Rectal smooth muscle tissue (tissue), 1 donor: ENCODE data around the gene CTNNBL1.
"Not testable (repeated sequence)": the region's sequence is repeated elsewhere in the genome, so short reads cannot be mapped to it uniquely, and the experiment has no call there.

Source experiments
- H3K27ac ChIP-seq: one replicate; pipeline ENCODE4 v1.7.0; 2013; ENCODE audit warnings: low read depth, low read length, inconsistent platforms
- H3K27me3 ChIP-seq: one replicate; pipeline ENCODE4 v1.7.0; 2013; ENCODE audit warnings: low read length; ENCODE audit not compliant: control insufficient read depth, insufficient read depth
- H3K36me3 ChIP-seq: one replicate; pipeline ENCODE4 v1.7.0; 2013; ENCODE audit warnings: low read length; ENCODE audit not compliant: control insufficient read depth, insufficient read depth
- H3K4me1 ChIP-seq: one replicate; pipeline ENCODE4 v1.7.0; 2013; ENCODE audit warnings: low read length; ENCODE audit not compliant: control insufficient read depth, insufficient read depth
- H3K4me3 ChIP-seq: one replicate; pipeline ENCODE4 v1.7.0; 2013; ENCODE audit warnings: low read length
- H3K9ac ChIP-seq: one replicate; pipeline ENCODE4 v1.7.0; 2013; ENCODE audit warnings: low read length

Gene CTNNBL1

GRCh38 chr20:37686762-37687477, 6.9 kb upstream of the CTNNBL1 start:
- Histone ChIP-seq H3K4me1 (no peaks in the 10 kb centered on the region), H3K27ac (no peak overlapping the region), H3K9ac (no peak overlapping the region), H3K27me3 (peaks cover 4% of the 10 kb centered on the region), H3K4me3 (no peak overlapping the region), H3K36me3 (no peaks in the 10 kb centered on the region)

- Histone ChIP-seq H3K27me3 (peaks cover 3% of the 10 kb centered on the region), H3K27ac (no peak overlapping the region), H3K4me3 (no peak overlapping the region), H3K36me3 (no peaks in the 10 kb centered on the region), H3K9ac (no peak overlapping the region), H3K4me1 (no peaks in the 10 kb centered on the region)
Measured at GRCh38 chr20:37687478-37687805, 6.4 kb upstream of the CTNNBL1 start.

- Histone ChIP-seq H3K9ac (no peak overlapping the region), H3K27ac (no peak overlapping the region), H3K36me3 (no peaks in the 10 kb centered on the region), H3K27me3 (no peaks in the 10 kb centered on the region), H3K4me1 (no peaks in the 10 kb centered on the region), H3K4me3 (no peak overlapping the region)
Measured at GRCh38 chr20:37688093-37688492, 5.7 kb upstream of the CTNNBL1 start.

DNA sequence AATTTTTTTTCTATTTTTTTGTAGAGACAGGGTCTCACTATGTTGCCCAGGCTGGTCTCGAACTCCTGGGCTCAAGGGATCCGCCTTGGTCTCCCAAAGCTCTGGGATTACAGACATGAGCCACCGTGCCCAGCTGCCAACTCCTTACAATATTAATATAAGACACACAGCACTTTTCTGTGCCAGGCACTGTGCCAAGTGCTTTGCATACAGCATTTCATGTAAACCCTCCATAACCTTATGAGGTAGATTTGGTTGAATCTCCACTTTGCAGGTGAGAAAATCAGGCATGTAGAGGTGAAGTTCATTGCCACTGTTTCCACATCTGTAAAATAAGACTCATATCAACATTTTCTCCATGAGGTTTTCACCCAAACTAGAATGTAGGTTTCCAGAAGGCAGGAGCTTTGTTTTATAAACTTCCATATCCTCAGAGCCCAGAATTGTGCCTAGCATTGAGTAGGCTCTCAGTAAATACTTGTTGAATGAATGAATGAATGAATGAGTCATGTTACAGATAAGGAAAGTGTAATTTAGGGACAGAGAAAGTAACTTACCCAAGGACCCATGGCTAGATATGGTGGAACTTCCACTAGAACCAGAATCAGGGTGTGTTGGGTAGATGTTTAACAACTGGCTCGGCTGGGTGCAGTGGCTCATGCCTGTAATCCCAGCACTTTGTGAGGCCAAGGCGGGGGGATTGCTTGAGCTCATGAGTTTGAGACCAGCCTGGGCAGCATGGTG, 3.0 kb upstream of the CTNNBL1 start:
- no peak overlapping the region for H3K4me3 ChIP-seq
- H3K4me1 ChIP-seq: peaks cover 6% of the 10 kb centered on the region
- H3K27me3 ChIP-seq: no peaks in the 10 kb centered on the region
- no peak overlapping the region for H3K9ac ChIP-seq
- no peak overlapping the region for H3K27ac ChIP-seq
- H3K36me3 ChIP-seq: no peaks in the 10 kb centered on the region

GRCh38 chr20:37692459-37693166, 1.2 kb upstream of the CTNNBL1 start:
- no peaks in the 10 kb centered on the region for H3K27me3 ChIP-seq
- no peaks in the 10 kb centered on the region for H3K36me3 ChIP-seq
- no peak overlapping the region for H3K9ac ChIP-seq
- H3K27ac ChIP-seq: no peak overlapping the region
- peaks cover 6% of the 10 kb centered on the region for H3K4me1 ChIP-seq
- H3K4me3 ChIP-seq: no peak overlapping the region

- Histone ChIP-seq H3K27ac (no peak overlapping the region), H3K27me3 (no peaks in the 10 kb centered on the region), H3K9ac (no peak overlapping the region), H3K4me1 (peaks cover 6% of the 10 kb centered on the region), H3K4me3 (peak overlapping the region; percentile 75), H3K36me3 (no peaks in the 10 kb centered on the region)
Measured at GRCh38 chr20:37693242-37693634, 592 bp upstream of the CTNNBL1 start.

GRCh38 chr20:37695684-37696342, 2.0 kb downstream of the CTNNBL1 start:
- H3K9ac ChIP-seq: no peak overlapping the region
- H3K36me3 ChIP-seq: no peaks in the 10 kb centered on the region
- peaks cover 9% of the 10 kb centered on the region for H3K4me1 ChIP-seq
- H3K4me3 ChIP-seq: no peak overlapping the region
- H3K27me3 ChIP-seq: no peaks in the 10 kb centered on the region
- H3K27ac ChIP-seq: no peak overlapping the region

DNA sequence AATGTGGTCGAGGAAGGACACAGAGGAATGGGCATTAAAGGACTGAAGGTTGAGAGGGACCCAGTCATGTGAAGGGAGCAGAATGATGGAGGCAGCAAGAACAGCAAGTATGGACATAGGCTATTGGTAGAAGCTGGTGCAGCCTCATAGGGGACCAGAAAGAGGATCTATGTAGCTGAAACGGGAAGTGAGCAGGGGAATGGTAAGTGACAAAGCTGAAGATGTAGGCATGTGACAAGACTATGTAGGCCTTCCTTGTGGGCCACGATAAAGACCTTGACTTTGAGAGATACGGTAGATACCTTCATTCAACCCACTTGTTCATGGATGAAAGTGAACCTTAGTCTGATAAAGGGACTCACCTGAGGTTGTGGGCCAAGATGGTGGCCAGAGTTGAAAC, 3.5 kb downstream of the CTNNBL1 start:
- Histone ChIP-seq H3K4me1 (peaks cover 9% of the 10 kb centered on the region), H3K4me3 (no peak overlapping the region), H3K9ac (no peak overlapping the region), H3K36me3 (no peaks in the 10 kb centered on the region), H3K27me3 (no peaks in the 10 kb centered on the region), H3K27ac (no peak overlapping the region)

DNA sequence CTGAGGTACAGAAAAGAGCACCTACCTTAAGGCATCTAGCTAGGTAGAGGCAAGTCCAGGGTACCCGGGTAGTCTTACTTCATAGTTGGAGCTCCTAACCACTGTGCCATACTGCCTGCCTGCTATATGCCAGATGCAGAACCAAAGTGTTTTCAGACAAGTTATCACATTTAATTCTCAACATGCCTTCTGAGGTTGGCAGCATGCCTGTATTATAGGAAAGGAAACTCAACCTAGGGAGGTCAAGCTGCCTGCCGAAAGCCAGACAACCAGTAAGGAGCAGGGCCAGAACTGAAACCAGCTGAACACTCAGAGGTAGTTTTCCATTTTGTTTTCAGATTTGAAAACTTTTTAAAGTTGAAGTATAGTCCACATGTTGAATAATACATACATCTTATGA, 5.4 kb downstream of the CTNNBL1 start:
- Histone ChIP-seq H3K27me3 (no peaks in the 10 kb centered on the region), H3K4me1 (peaks cover 9% of the 10 kb centered on the region), H3K9ac (no peak overlapping the region), H3K27ac (no peak overlapping the region), H3K36me3 (no peaks in the 10 kb centered on the region), H3K4me3 (no peak overlapping the region)

DNA sequence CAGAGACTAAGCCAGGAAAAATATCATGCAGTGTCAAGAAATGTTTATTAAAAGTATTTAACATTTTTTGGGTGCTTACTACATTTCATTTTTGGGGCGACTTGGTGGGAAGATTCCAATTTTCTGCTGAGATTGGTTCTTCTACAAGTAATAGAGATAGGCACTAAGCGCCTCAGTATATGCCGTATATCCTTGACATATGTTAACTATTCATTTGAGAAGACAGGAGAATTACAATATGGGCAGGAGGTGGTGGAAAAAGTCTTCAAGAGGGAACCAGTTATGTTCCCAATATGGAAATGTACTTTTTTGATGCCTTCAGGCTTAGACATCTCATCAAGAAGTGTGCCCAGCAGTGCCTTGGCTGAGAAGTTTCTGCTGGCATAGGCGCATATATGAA, 6.5 kb downstream of the CTNNBL1 start:
- no peaks in the 10 kb centered on the region for H3K27me3 ChIP-seq
- no peak overlapping the region for H3K9ac ChIP-seq
- H3K36me3 ChIP-seq: no peaks in the 10 kb centered on the region
- H3K27ac ChIP-seq: no peak overlapping the region
- H3K4me1 ChIP-seq: peaks cover 3% of the 10 kb centered on the region
- no peak overlapping the region for H3K4me3 ChIP-seq

- H3K4me1 ChIP-seq, H3K4me3 ChIP-seq: not testable (repeated sequence)
Measured at GRCh38 chr20:37701676-37702075, 7.8 kb downstream of the CTNNBL1 start.

DNA sequence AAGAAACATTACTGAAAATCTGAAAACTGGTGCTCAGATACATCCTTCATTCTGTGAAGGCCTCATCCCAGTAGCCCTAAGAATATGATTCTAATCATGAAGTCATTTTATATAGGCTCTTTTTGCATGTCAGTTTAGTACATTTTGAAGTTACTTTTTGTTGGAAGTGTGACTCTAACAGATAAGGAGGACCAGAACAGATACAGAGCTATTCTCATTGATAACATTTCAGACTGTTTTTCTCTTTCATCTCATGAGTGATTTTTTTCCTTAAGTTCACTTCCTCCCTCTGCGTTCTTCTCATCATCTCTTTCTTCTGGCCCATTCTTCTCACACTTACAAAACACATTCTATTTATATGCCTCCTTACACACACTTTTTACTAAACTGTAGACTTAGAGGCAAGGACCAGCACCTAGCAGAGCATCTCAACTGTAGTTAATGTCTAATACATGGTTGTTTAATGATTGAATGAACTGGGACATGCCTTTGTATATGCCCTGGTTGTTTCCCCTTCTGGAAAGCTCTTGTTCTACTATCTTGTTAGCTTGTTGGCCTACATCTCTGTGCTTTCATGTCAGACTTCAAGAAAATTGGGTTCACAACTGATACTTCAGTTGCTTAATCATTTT, 8.7 kb downstream of the CTNNBL1 start:
- Histone ChIP-seq H3K36me3 (no peaks in the 10 kb centered on the region), H3K27ac (no peak overlapping the region), H3K4me3 (no peak overlapping the region), H3K4me1 (peaks cover 3% of the 10 kb centered on the region), H3K27me3 (no peaks in the 10 kb centered on the region), H3K9ac (no peak overlapping the region)

More at GRCh38 chr20:37701676-37702075, 7.8 kb downstream of the CTNNBL1 start:
- not testable (repeated sequence) for H3K36me3 ChIP-seq, H3K27ac ChIP-seq, H3K9ac ChIP-seq, H3K27me3 ChIP-seq
